ENCODE measurements around the gene ARID1B. TPM values are rescaled to one million over a fixed set of nuclear protein-coding genes. Genes with fewer than 3 reads are reported as not detected.
A peak's percentile ranks its signal among the peaks of the same experiment; 100 is the strongest.

ARID1B gene
- total and polyA plus RNA-seq, 2 experiments from 2014 or later: 32.9 to 67.0 TPM

- Histone ChIP-seq H3K79me2 (peaks cover 90% of the 10 kb centered on the region), H3K9me3 (ENCODE audit: low read depth) (no peaks in the 10 kb centered on the region), H3K4me1 (ENCODE audit: insufficient read depth) (peaks cover 40% of the 10 kb centered on the region), H3K4me3 (no peak overlapping the region), H3K27me3 (no peaks in the 10 kb centered on the region), H3K36me3 (replicated peaks; ENCODE audit: insufficient read depth, low read depth) (no peaks in the 10 kb centered on the region), H4K20me1 (ENCODE audit: insufficient read depth, poor library complexity, severe bottlenecking) (peaks cover 59% of the 10 kb centered on the region), H3K9me2 (replicated peaks; ENCODE audit: insufficient read depth) (no peaks in the 10 kb centered on the region), H2AFZ (no peak overlapping the region), H3K27ac (peak overlapping the region; percentile 47), H3K4me2 (peak overlapping the region; percentile 64)
- DNase-seq (ENCODE audit: low spot score): peak; percentile 19
- WGBS (ENCODE audit: low lambda C conversion rate, missing lambda C conversion rate): 33% methylated on average over 3 of the region's 3 CpGs
- TF ChIP-seq EZH2 (IDR thresholded peaks at IDR 0.05; ENCODE audit: borderline replicate concordance) (no peak), EZH2phosphoT487 (IDR thresholded peaks at IDR 0.05; ENCODE audit: low read depth, severe bottlenecking, unreplicated experiment) (no peak), CTCF (IDR thresholded peaks at IDR 0.05; ENCODE audit: poor library complexity) (no peak)
Observed at GRCh38 chr6:156953127-156953478, 175.9 kb downstream of the ARID1B start.

GRCh38 chr6:156953479-156954146, 176.4 kb downstream of the ARID1B start:
- Histone ChIP-seq H3K9me2 (replicated peaks; ENCODE audit: insufficient read depth) (no peaks in the 10 kb centered on the region), H3K36me3 (replicated peaks; ENCODE audit: insufficient read depth, low read depth) (no peaks in the 10 kb centered on the region), H3K79me2 (peaks cover 90% of the 10 kb centered on the region), H3K27me3 (no peaks in the 10 kb centered on the region), H3K4me2 (peak overlapping the region; percentile 64), H3K4me1 (ENCODE audit: insufficient read depth) (peaks cover 40% of the 10 kb centered on the region), H3K9me3 (ENCODE audit: low read depth) (no peaks in the 10 kb centered on the region), H2AFZ (no peak overlapping the region), H3K27ac (peak overlapping the region; percentile 60), H3K4me3 (no peak overlapping the region), H4K20me1 (ENCODE audit: insufficient read depth, poor library complexity, severe bottlenecking) (peaks cover 59% of the 10 kb centered on the region)
- WGBS (ENCODE audit: low lambda C conversion rate, missing lambda C conversion rate): 18% methylated on average over 7 of the region's 7 CpGs
- TF ChIP-seq CTCF (IDR thresholded peaks at IDR 0.05; ENCODE audit: poor library complexity): peak; percentile 40
- TF ChIP-seq EZH2 (IDR thresholded peaks at IDR 0.05; ENCODE audit: borderline replicate concordance): no peak
- peak; percentile 92 for DNase-seq (ENCODE audit: low spot score)

- Histone ChIP-seq H3K4me1 (ENCODE audit: insufficient read depth) (peaks cover 35% of the 10 kb centered on the region), H3K36me3 (replicated peaks; ENCODE audit: insufficient read depth, low read depth) (no peaks in the 10 kb centered on the region), H3K9me2 (replicated peaks; ENCODE audit: insufficient read depth) (no peaks in the 10 kb centered on the region), H3K4me3 (no peak overlapping the region), H3K9me3 (ENCODE audit: low read depth) (no peaks in the 10 kb centered on the region), H3K4me2 (peak overlapping the region; percentile 64), H3K79me2 (peaks cover 91% of the 10 kb centered on the region), H4K20me1 (ENCODE audit: insufficient read depth, poor library complexity, severe bottlenecking) (peaks cover 58% of the 10 kb centered on the region), H3K27me3 (no peaks in the 10 kb centered on the region), H2AFZ (no peak overlapping the region), H3K27ac (peak overlapping the region; percentile 60)
- no peak for DNase-seq (ENCODE audit: low spot score)
- WGBS (ENCODE audit: low lambda C conversion rate, missing lambda C conversion rate): 36% methylated on average over 2 of the region's 2 CpGs
- TF ChIP-seq EZH2 (IDR thresholded peaks at IDR 0.05; ENCODE audit: borderline replicate concordance): no peak
- TF ChIP-seq EZH2phosphoT487 (IDR thresholded peaks at IDR 0.05; ENCODE audit: low read depth, severe bottlenecking, unreplicated experiment): no peak
- TF ChIP-seq CTCF (IDR thresholded peaks at IDR 0.05; ENCODE audit: poor library complexity): no peak
Observed at GRCh38 chr6:156954191-156954590, 177.0 kb downstream of the ARID1B start.
